ENCODE data around the gene PWWP2A.

DNA sequence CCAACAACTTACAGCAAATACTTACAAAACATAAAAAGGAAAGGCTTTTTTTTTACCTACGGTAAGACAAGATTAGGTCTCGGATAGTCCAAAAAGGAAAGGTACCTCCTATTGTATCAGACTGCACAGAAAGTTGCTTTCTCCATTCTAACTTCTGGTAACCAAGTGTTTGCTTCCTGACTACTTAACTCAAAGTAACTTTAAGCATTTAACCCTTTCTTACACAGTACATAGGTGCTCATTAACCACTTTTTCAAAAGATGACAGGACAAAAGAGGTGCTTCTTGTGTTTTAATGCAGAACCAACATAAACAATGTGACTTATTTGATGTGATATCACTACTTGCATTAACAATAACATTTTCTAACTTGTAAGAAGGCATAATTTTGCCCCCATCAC lies 23.1 kb downstream of the PWWP2A start:
- TF ChIP-seq, protein P1, sequence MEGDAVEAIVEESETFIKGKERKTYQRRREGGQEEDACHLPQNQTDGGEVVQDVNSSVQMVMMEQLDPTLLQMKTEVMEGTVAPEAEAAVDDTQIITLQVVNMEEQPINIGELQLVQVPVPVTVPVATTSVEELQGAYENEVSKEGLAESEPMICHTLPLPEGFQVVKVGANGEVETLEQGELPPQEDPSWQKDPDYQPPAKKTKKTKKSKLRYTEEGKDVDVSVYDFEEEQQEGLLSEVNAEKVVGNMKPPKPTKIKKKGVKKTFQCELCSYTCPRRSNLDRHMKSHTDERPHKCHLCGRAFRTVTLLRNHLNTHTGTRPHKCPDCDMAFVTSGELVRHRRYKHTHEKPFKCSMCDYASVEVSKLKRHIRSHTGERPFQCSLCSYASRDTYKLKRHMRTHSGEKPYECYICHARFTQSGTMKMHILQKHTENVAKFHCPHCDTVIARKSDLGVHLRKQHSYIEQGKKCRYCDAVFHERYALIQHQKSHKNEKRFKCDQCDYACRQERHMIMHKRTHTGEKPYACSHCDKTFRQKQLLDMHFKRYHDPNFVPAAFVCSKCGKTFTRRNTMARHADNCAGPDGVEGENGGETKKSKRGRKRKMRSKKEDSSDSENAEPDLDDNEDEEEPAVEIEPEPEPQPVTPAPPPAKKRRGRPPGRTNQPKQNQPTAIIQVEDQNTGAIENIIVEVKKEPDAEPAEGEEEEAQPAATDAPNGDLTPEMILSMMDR (IDR thresholded peaks at IDR 0.05): no peak
- no peak for TF ChIP-seq POLR2A (IDR thresholded peaks at IDR 0.05)

Data from ovary (tissue), 3 donors.